Ectodermal cell (in vitro differentiated cells): ENCODE measurements around the gene BMPR1A.

Source experiments
- H3K27ac ChIP-seq: 2 replicates; pipeline ENCODE4 v1.7.0; 2013; ENCODE audit warnings: mild to moderate bottlenecking, low read depth, low read length; ENCODE audit not compliant: insufficient read depth, poor library complexity, severe bottlenecking
- H3K27me3 ChIP-seq: 2 replicates; pipeline ENCODE4 v1.7.0; 2013; ENCODE audit warnings: mild to moderate bottlenecking, low read length; ENCODE audit not compliant: insufficient read depth, control insufficient read depth, poor library complexity, severe bottlenecking
- H3K36me3 ChIP-seq: one replicate; pipeline ENCODE4 v1.7.0; 2013; ENCODE audit warnings: low read length; ENCODE audit not compliant: control insufficient read depth, insufficient read depth
- H3K4me1 ChIP-seq: one replicate; pipeline ENCODE4 v1.7.0; 2013; ENCODE audit warnings: low read length; ENCODE audit not compliant: control insufficient read depth, insufficient read depth
- H3K4me3 ChIP-seq: 2 replicates; pipeline ENCODE4 v1.7.0; 2013; ENCODE audit warnings: low read depth, low read length, control low read depth; ENCODE audit not compliant: insufficient read depth
- H3K9me3 ChIP-seq: 2 replicates; pipeline ENCODE4 v1.7.0; 2013; ENCODE audit warnings: mild to moderate bottlenecking, low read length, moderate library complexity; ENCODE audit not compliant: control insufficient read depth
- WGBS, 2 experiments: methylation state at CpG; one replicate each; pipeline ENCODE4 v1.1.7; 2013; ENCODE audit warnings: missing lambda C conversion rate in 2 of 2; 5-methylcytosine and 5-hydroxymethylcytosine counted together

Gene BMPR1A

GRCh38 chr10:86898511-86898910, 142.1 kb downstream of the BMPR1A start:
- H3K36me3 ChIP-seq: peaks cover 15% of the 10 kb centered on the region
- no peak overlapping the region for H3K27ac ChIP-seq
- H3K4me3 ChIP-seq: no peak overlapping the region
- WGBS, 2 experiments: 90 to 91% methylated on average over 4 of the region's 4 CpGs
- H3K4me1 ChIP-seq: no peaks in the 10 kb centered on the region
- H3K27me3 ChIP-seq: no peaks in the 10 kb centered on the region
- no peaks in the 10 kb centered on the region for H3K9me3 ChIP-seq

GRCh38 chr10:86899132-86899531, 142.7 kb downstream of the BMPR1A start:
- H3K4me3 ChIP-seq: no peak overlapping the region
- no peaks in the 10 kb centered on the region for H3K27me3 ChIP-seq
- H3K9me3 ChIP-seq: no peaks in the 10 kb centered on the region
- no peaks in the 10 kb centered on the region for H3K4me1 ChIP-seq
- 43 to 45% methylated on average over 6 of the region's 6 CpGs for WGBS, 2 experiments
- peak overlapping the region; percentile 63 for H3K27ac ChIP-seq
- H3K36me3 ChIP-seq: peaks cover 16% of the 10 kb centered on the region

- H3K27me3 ChIP-seq: no peaks in the 10 kb centered on the region
- H3K9me3 ChIP-seq: no peaks in the 10 kb centered on the region
- H3K27ac ChIP-seq: no peak overlapping the region
- peaks cover 21% of the 10 kb centered on the region for H3K36me3 ChIP-seq
- H3K4me3 ChIP-seq: no peak overlapping the region
- H3K4me1 ChIP-seq: no peaks in the 10 kb centered on the region
- 53 to 64% methylated on average over 6 to 9 of the region's 9 CpGs for WGBS, 2 experiments
These were observed 143.4 kb downstream of the BMPR1A start for GRCh38 chr10:86899670-86900276.

GRCh38 chr10:86900955-86901354, 144.5 kb downstream of the BMPR1A start:
- Histone ChIP-seq H3K36me3 (peaks cover 27% of the 10 kb centered on the region), H3K27me3 (no peaks in the 10 kb centered on the region), H3K27ac (no peak overlapping the region)

GRCh38 chr10:86904600-86904999, 148.2 kb downstream of the BMPR1A start:
- Histone ChIP-seq H3K36me3 (peaks cover 27% of the 10 kb centered on the region), H3K27ac (no peak overlapping the region), H3K4me3 (no peak overlapping the region), H3K27me3 (no peaks in the 10 kb centered on the region), H3K4me1 (no peaks in the 10 kb centered on the region), H3K9me3 (no peaks in the 10 kb centered on the region)
- 93 to 96% methylated on average over 2 of the region's 2 CpGs for WGBS, 2 experiments

More at GRCh38 chr10:86900955-86901354, 144.5 kb downstream of the BMPR1A start:
- WGBS, 2 experiments: 92 to 97% methylated on average over 2 of the region's 2 CpGs
- no peak overlapping the region for H3K4me3 ChIP-seq
- no peaks in the 10 kb centered on the region for H3K9me3 ChIP-seq
- no peaks in the 10 kb centered on the region for H3K4me1 ChIP-seq

- H3K36me3 ChIP-seq: peaks cover 27% of the 10 kb centered on the region
- 86 to 100% methylated on average over 1 of the region's 1 CpG for WGBS, 2 experiments
These were observed 149.0 kb downstream of the BMPR1A start for GRCh38 chr10:86905429-86905828.

GRCh38 chr10:86914734-86915133, 158.3 kb downstream of the BMPR1A start:
- Histone ChIP-seq H3K27me3 (no peaks in the 10 kb centered on the region), H3K4me1 (no peaks in the 10 kb centered on the region), H3K36me3 (peaks cover 42% of the 10 kb centered on the region), H3K27ac (no peak overlapping the region), H3K9me3 (no peaks in the 10 kb centered on the region), H3K4me3 (no peak overlapping the region)
- WGBS, 2 experiments: 91% methylated on average over 1 of the region's 1 CpG; no CpG with 5 or more reads in 1 of the 2 experiments

More at GRCh38 chr10:86905429-86905828, 149.0 kb downstream of the BMPR1A start:
- Histone ChIP-seq H3K27ac (no peak overlapping the region), H3K9me3 (no peaks in the 10 kb centered on the region), H3K4me3 (no peak overlapping the region), H3K27me3 (no peaks in the 10 kb centered on the region), H3K4me1 (no peaks in the 10 kb centered on the region)

- Histone ChIP-seq H3K4me3 (no peak overlapping the region), H3K4me1 (no peaks in the 10 kb centered on the region), H3K36me3 (peaks cover 60% of the 10 kb centered on the region), H3K9me3 (no peaks in the 10 kb centered on the region), H3K27ac (no peak overlapping the region), H3K27me3 (no peaks in the 10 kb centered on the region)
- 90 to 94% methylated on average over 5 of the region's 5 CpGs for WGBS, 2 experiments
These were observed 161.6 kb downstream of the BMPR1A start for GRCh38 chr10:86918022-86918471.

- Histone ChIP-seq H3K4me1 (no peaks in the 10 kb centered on the region), H3K4me3 (no peak overlapping the region), H3K36me3 (peaks cover 29% of the 10 kb centered on the region), H3K27ac (no peak overlapping the region), H3K9me3 (no peaks in the 10 kb centered on the region), H3K27me3 (no peaks in the 10 kb centered on the region)
- 92 to 95% methylated on average over 9 of the region's 9 CpGs for WGBS, 2 experiments
These were observed 166.1 kb downstream of the BMPR1A start for GRCh38 chr10:86922553-86922961.

- Histone ChIP-seq H3K36me3 (no peaks in the 10 kb centered on the region), H3K4me3 (no peak overlapping the region), H3K27ac (no peak overlapping the region), H3K27me3 (no peaks in the 10 kb centered on the region), H3K4me1 (no peaks in the 10 kb centered on the region), H3K9me3 (no peaks in the 10 kb centered on the region)
- WGBS, 2 experiments: 93% methylated on average over 15 of the region's 15 CpGs
These were observed 173.3 kb downstream of the BMPR1A start for GRCh38 chr10:86929468-86930380.
